Activated CD4-positive, alpha-beta T cell treated with anti-CD3 and anti-CD28 coated beads, Interleukin-2, Interleukin-4, amounts not matched to agents 100 ng/mL and 50 ng/mL, durations not matched to agents 16 hours and 8 hours (primary cell): ENCODE measurements around the gene ADAMTS15.
"Not testable (repeated sequence)": the region's sequence is repeated elsewhere in the genome, so short reads cannot be mapped to it uniquely, and the experiment has no call there.

Experiments
- DNase-seq: peaks from one replicate; pipeline ENCODE4 v3.0.0-alpha.2; 2020; ENCODE audit warnings: low spot score

Gene ADAMTS15

GRCh38 chr11:130435671-130436070, 12.8 kb upstream of the ADAMTS15 start:
- DNase-seq = no peak

- DNase-seq = no peak
These were observed 12.3 kb upstream of the ADAMTS15 start for GRCh38 chr11:130436171-130436570.

DNA sequence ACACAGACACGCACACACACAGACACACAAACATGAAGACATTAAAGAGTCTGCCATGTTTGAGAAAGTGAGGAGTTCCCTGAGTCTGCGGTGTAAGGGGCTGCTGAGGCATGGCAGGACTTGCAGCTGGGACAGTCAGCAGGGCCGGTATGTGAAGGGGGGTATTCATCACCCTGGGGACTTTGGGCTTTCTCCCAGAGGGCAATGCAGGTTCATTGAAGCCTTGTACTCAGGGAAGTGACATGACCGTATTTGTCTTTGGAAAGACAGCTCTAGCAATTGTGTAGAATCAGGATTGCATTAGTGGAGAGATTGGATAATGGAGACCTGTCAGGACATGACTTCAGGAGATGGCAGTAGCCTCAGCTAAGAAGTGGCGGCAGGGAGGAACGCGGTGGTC, 10.6 kb upstream of the ADAMTS15 start:
- DNase-seq = no peak

DNA sequence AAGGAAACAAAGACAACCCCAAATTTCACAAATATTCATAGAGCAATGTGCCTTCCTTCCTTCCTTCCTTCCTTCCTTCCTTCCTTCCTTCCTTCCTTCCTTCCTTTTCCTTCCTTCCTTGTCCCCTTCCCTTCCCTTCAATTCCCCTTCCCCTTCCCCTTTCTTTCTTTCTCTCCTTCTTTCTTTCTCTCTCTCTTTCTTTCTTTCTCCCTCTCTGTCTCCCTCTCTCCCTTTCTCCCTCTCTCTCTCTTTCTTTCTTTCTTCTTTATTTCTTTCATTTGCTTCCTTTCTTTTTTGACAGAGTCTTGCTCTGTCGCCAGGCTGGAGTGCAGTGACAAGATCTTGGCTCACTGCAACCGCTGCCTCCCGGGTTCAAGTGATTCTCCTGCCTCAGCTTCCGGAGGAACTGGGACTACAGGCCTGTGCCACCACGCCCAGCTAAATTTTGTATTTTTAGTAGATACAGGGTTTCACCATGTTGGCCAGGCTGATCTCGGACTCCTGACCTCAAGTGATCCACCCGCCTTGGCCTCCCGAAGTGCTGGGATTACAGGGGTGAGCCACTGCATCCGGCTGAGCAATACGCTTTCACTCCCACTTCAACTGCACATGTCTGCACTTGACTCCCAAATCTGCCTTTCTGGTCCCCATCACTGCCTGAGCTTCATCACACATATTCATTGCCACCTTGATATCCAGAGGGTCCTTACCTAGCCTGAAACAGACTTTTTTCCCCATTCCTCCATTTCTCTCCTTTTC, 9.9 kb upstream of the ADAMTS15 start:
- DNase-seq = not testable (repeated sequence)

- DNase-seq = peak; percentile 64
These were observed 9.3 kb upstream of the ADAMTS15 start for GRCh38 chr11:130439160-130439519.

DNA sequence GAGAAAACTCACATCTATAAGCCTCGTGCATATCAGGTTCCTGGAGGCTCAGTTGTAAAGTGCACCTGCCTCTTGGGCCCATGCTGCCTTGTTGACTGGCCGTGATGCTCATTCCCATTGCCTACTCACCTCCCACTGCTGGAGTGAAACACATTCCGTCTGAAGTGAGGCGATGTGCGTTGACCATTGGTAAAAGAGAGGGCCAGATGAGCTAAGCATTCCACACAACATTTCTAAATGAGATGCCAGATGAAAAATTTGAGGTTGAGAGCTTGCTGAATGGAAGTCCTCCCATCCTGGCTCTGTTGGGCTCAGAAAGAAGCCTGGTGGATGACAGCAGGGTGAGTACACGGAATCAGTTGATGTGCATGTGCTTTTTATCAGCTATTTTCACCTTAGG, 8.6 kb upstream of the ADAMTS15 start:
- DNase-seq = no peak

GRCh38 chr11:130441719-130442118, 6.7 kb upstream of the ADAMTS15 start:
- DNase-seq = no peak

GRCh38 chr11:130442737-130443136, 5.7 kb upstream of the ADAMTS15 start:
- DNase-seq = no peak

GRCh38 chr11:130445788-130446187, 2.7 kb upstream of the ADAMTS15 start:
- DNase-seq = no peak

DNA sequence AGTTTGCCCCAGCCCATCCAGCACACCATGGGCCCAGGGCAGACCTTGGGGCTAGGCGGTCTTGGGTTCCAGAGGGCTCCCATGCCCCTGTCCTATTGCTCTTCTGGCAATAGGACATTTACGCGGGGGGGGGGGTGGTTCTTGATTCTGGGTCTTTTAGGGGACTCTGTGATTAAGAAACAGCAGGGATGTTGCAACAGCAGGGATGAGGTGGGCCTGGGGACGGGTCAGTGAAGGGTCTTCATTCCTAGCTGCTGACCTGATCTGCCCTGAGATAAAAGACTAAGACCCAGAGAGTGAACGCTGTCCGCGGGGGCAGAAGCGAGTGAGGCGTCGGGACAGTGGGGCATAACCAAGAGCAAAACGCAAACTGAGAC, 418 bp upstream of the ADAMTS15 start:
- DNase-seq = no peak

GRCh38 chr11:130449310-130449990, 1.0 kb downstream of the ADAMTS15 start:
- no peak for DNase-seq

GRCh38 chr11:130449996-130450769, 1.7 kb downstream of the ADAMTS15 start:
- no peak for DNase-seq

GRCh38 chr11:130451231-130452019, 3.0 kb downstream of the ADAMTS15 start:
- no peak for DNase-seq

GRCh38 chr11:130452176-130452575, 3.7 kb downstream of the ADAMTS15 start:
- DNase-seq = no peak

DNA sequence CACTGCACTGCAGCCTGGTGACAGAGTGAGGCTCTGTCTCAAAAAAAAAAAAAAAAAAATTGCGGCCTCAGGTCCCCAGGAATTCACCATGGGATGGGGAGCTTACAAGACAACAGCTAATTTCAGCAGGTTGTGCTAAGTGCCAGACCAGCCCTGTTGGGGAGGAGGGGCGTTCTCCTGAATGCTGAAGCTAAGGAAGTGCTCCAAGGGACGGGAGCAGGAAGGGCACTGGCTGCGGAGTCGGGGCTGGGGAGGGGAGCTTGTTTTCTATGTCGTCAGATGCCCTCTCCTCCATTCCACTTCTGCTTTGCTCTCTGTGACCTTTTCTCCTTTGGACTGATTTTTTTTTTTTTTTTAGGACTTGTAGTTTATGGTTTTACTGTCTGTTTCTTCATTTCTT, 4.5 kb downstream of the ADAMTS15 start:
- no peak for DNase-seq

DNA sequence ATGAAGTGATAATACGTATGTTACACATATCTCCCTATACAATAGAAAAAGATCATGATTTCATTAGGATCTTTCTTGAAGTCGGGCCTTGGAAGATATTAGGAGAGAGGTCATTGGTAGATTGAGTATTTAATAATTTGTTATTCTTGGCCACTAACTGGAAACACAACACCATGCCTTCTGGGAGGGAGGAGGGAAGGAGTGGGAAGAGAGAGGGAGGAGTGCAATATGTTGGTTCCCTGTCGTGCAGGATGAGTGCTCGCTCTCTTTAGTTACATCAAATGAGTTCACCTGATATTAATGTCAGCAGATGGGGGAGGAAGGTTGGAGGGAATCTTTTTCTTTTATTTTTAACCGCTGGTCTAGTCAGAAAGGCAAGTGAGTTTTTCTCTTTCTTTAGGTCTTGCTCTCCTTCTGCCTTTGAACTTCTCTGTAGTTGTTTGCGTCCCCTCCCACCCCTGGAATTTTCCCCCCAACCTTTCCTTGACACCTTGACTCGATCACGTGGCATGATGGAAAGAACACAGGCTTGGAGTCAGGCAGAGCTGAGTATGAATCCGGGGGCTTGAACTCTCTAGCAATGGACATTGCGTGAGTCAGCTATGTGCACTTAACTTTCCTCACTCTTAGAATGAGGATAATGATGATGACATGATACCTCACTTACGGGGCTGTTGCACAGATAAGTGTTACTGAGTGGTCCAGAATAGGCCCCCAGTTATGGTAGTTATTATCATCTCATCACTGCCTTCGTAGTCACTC, 6.2 kb downstream of the ADAMTS15 start:
- DNase-seq = no peak

GRCh38 chr11:130455483-130456127, 7.2 kb downstream of the ADAMTS15 start:
- no peak for DNase-seq

- DNase-seq = no peak
These were observed 7.8 kb downstream of the ADAMTS15 start for GRCh38 chr11:130456286-130456685.

- DNase-seq = no peak
These were observed 9.4 kb downstream of the ADAMTS15 start for GRCh38 chr11:130457623-130458409.

DNA sequence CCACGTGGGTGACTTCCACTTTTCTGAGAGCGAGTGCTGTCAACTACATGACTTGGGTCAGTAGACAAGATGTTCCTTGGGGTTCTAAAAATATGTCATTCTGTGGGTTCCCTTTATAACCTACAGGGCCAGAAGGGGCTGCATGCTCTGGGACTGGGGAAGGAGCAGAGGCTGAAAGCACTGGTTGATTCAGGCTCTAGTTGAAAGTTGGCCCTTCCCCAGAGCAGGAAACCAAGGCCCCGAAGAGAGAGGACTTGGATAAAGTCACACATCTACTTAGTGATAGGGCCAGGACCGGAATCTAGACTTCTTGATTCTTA, 9.9 kb downstream of the ADAMTS15 start:
- no peak for DNase-seq
